ENCODE results near the gene VIPR2.

VIPR2 gene

DNA sequence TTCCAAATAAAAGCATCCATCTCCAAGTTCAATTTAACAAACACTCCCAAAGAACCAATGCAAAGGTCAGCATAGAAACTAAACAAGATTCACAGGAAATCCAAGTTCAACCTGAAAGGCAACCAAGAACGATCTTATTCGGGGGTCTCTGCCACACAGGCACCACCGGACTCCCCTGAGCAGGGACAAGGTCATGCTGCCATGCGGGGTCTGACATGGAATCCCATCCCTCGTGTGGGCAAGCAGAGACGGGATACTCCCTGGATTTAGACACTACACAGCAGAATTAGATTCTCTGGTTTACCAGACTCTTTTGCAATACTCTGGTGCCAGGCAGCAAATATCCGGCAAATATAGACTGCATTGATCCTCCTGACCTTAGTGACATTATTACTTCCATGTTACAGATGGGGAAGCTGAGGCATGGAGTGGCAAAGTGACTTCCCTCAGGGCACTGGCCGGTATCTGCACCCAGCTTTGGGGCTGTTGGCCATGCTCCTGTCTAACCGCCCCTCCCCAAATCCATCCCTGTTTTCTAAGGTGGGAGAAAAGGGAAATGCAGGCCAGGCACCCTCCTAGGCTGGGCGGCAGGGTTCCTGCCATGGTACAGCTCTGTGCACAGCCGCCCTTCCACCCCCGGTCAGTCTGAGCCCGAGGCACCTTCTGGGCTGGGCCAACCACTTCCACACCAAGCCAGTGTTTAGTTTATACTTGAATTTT is 111.8 kb downstream of the VIPR2 start:
- no peak overlapping the region for H3K27ac ChIP-seq (ENCODE audit: low read depth, low read length)
- no peaks in the 10 kb centered on the region for H3K9me2 ChIP-seq (replicated peaks; ENCODE audit: control insufficient read depth, low read length)
- H3K4me2 ChIP-seq (ENCODE audit: low read length): no peak overlapping the region
- no peaks in the 10 kb centered on the region for H4K20me1 ChIP-seq (ENCODE audit: control insufficient read depth, insufficient read depth, low read depth, low read length)
- peaks cover 5% of the 10 kb centered on the region; the same call in 1 of the 2 replicates for H3K9me3 ChIP-seq (ENCODE audit: control insufficient read depth, insufficient read depth, low read length)
- no peaks in the 10 kb centered on the region for H3K79me2 ChIP-seq (ENCODE audit: control insufficient read depth, low read length)
- H3K36me3 ChIP-seq (ENCODE audit: control insufficient read depth, low read length): no peaks in the 10 kb centered on the region
- no peaks in the 10 kb centered on the region for H3K27me3 ChIP-seq (ENCODE audit: control insufficient read depth, low read length)
- no peaks in the 10 kb centered on the region for H3F3A ChIP-seq (ENCODE audit: control insufficient read depth, insufficient read depth)
- H3K4me3 ChIP-seq (ENCODE audit: low read length): no peak overlapping the region
- H3K4me1 ChIP-seq (ENCODE audit: control insufficient read depth, low read length): no peaks in the 10 kb centered on the region
- TF ChIP-seq, protein P1, sequence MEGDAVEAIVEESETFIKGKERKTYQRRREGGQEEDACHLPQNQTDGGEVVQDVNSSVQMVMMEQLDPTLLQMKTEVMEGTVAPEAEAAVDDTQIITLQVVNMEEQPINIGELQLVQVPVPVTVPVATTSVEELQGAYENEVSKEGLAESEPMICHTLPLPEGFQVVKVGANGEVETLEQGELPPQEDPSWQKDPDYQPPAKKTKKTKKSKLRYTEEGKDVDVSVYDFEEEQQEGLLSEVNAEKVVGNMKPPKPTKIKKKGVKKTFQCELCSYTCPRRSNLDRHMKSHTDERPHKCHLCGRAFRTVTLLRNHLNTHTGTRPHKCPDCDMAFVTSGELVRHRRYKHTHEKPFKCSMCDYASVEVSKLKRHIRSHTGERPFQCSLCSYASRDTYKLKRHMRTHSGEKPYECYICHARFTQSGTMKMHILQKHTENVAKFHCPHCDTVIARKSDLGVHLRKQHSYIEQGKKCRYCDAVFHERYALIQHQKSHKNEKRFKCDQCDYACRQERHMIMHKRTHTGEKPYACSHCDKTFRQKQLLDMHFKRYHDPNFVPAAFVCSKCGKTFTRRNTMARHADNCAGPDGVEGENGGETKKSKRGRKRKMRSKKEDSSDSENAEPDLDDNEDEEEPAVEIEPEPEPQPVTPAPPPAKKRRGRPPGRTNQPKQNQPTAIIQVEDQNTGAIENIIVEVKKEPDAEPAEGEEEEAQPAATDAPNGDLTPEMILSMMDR (IDR thresholded peaks at IDR 0.05; ENCODE audit: low read depth, low read length, poor library complexity, severe bottlenecking): no peak
- no peak for TF ChIP-seq EZH2phosphoT487 (IDR thresholded peaks at IDR 0.05; ENCODE audit: borderline replicate concordance, low read length)

GRCh38 chr7:159032322-159032721 is 112.3 kb downstream of the VIPR2 start:
- H3K9me2 ChIP-seq (replicated peaks; ENCODE audit: control insufficient read depth, low read length): no peaks in the 10 kb centered on the region

DNA sequence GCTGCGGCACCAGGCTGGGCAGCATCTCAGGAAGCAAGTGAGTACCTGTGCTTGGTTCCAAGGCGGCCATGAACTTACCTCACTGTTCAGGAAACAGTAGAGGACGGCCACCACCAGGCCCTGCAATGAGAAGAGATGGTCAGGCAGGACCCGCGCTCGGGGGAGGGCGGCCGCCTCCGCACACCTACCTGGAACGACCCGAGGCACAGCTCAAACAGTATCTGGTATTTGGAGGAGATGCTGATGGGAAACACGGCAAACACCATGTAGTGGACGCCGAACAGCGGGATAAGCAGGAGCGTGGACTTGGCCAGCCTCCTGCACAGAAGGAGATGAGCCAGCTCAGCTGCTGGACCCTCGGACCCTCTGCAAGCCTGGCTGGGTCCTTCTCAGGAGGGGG is 112.9 kb downstream of the VIPR2 start:
- TF ChIP-seq, protein P1 (IDR thresholded peaks at IDR 0.05; ENCODE audit: low read depth, low read length, poor library complexity, severe bottlenecking): no peak
- TF ChIP-seq EZH2phosphoT487 (IDR thresholded peaks at IDR 0.05; ENCODE audit: borderline replicate concordance, low read length): no peak
- no peaks in the 10 kb centered on the region for H4K20me1 ChIP-seq (ENCODE audit: control insufficient read depth, insufficient read depth, low read depth, low read length)
- no peaks in the 10 kb centered on the region for H3K79me2 ChIP-seq (ENCODE audit: control insufficient read depth, low read length)
- peaks cover 5% of the 10 kb centered on the region; the same call in 1 of the 2 replicates for H3K9me3 ChIP-seq (ENCODE audit: control insufficient read depth, insufficient read depth, low read length)
- H3K27ac ChIP-seq (ENCODE audit: low read depth, low read length): no peak overlapping the region
- no peaks in the 10 kb centered on the region for H3K9me2 ChIP-seq (replicated peaks; ENCODE audit: control insufficient read depth, low read length)
- H3K27me3 ChIP-seq (ENCODE audit: control insufficient read depth, low read length): no peaks in the 10 kb centered on the region
- H3F3A ChIP-seq (ENCODE audit: control insufficient read depth, insufficient read depth): no peaks in the 10 kb centered on the region
- no peaks in the 10 kb centered on the region for H3K36me3 ChIP-seq (ENCODE audit: control insufficient read depth, low read length)
- no peaks in the 10 kb centered on the region for H3K4me1 ChIP-seq (ENCODE audit: control insufficient read depth, low read length)
- H3K4me2 ChIP-seq (ENCODE audit: low read length): no peak overlapping the region
- no peak overlapping the region for H3K4me3 ChIP-seq (ENCODE audit: low read length)

More at GRCh38 chr7:159032322-159032721, 112.3 kb downstream of the VIPR2 start:
- H3K27ac ChIP-seq (ENCODE audit: low read depth, low read length): no peak overlapping the region
- no peak overlapping the region for H3K4me2 ChIP-seq (ENCODE audit: low read length)
- H3K9me3 ChIP-seq (ENCODE audit: control insufficient read depth, insufficient read depth, low read length): peaks cover 5% of the 10 kb centered on the region; the same call in 1 of the 2 replicates
- H4K20me1 ChIP-seq (ENCODE audit: control insufficient read depth, insufficient read depth, low read depth, low read length): no peaks in the 10 kb centered on the region
- H3K79me2 ChIP-seq (ENCODE audit: control insufficient read depth, low read length): no peaks in the 10 kb centered on the region
- TF ChIP-seq EZH2phosphoT487 (IDR thresholded peaks at IDR 0.05; ENCODE audit: borderline replicate concordance, low read length): no peak
- TF ChIP-seq, protein P1 (IDR thresholded peaks at IDR 0.05; ENCODE audit: low read depth, low read length, poor library complexity, severe bottlenecking): no peak
- H3K4me1 ChIP-seq (ENCODE audit: control insufficient read depth, low read length): no peaks in the 10 kb centered on the region
- no peaks in the 10 kb centered on the region for H3K36me3 ChIP-seq (ENCODE audit: control insufficient read depth, low read length)
- H3K4me3 ChIP-seq (ENCODE audit: low read length): no peak overlapping the region
- no peaks in the 10 kb centered on the region for H3F3A ChIP-seq (ENCODE audit: control insufficient read depth, insufficient read depth)
- H3K27me3 ChIP-seq (ENCODE audit: control insufficient read depth, low read length): no peaks in the 10 kb centered on the region
